K562 (cell line): ENCODE data around the gene GULP1. TPM values are rescaled to one million over a fixed set of nuclear protein-coding genes. Genes with fewer than 3 reads are reported as not detected.

Source experiments
- ATAC-seq: fragments of 200-7000 bp; cut with Tn5 transposase; 3 replicates; pipeline ENCODE4 v1.9.1; 2020; ENCODE audit warnings: moderate library complexity
- BruUV-seq: library from RNA; stranded (reverse); fragments of 400-500 nt; replicated peaks from 2 replicates; lab custom pipeline; 2021; lab: Mats Ljungman, UMichigan
- CTCF ChIA-PET: fragments of 300-600 bp; formaldehyde crosslinking; extraction: SDS; loops from one replicate; lab custom pipeline; 2021; ENCODE audit warnings: low intra/inter-chr PET ratio; lab: Yijun Ruan, JAX
- POLR2A ChIA-PET: fragments of 300-600, 350-650 bp; sonication (Branson Sonifier 250); formaldehyde crosslinking; extraction: SDS; loops from one replicate; lab custom pipeline; 2021; ENCODE audit warnings: antibody characterized with exemption, inconsistent platforms; lab: Yijun Ruan, JAX
- DNase-seq, 4 experiments: peaks; one replicate each; pipeline versions ENCODE4 v3.0.0 to v3.0.0-alpha.2; 2011 to 2018; ENCODE audit warnings: low spot score in 3 of 4, mixed read lengths in 3 of 4; ENCODE audit errors: extremely low read depth in 1 of 4
- FAIRE-seq: peaks from 2 replicates; lab custom pipeline; 2011; peaks lifted over from hg19 to GRCh38; lab: Jason Lieb, UNC
- H2AFZ ChIP-seq: 2 replicates; pipeline ENCODE4 v1.6.0; 2011; ENCODE audit warnings: low read depth, low read length, control low read depth, inconsistent platforms
- H3K27ac ChIP-seq: fragments of 200-600 bp; 3 replicates; pipeline ENCODE4 v1.8.0; 2011; ENCODE audit warnings: low read depth, mild to moderate bottlenecking, control low read depth, inconsistent platforms, low read length, moderate library complexity, mixed read lengths; ENCODE audit errors: extremely low read depth
- H3K27me3 ChIP-seq, 2 experiments: fragments of 300-600 bp in 1 of 2; 2 replicates in 1 of 2; 3 replicates in 1 of 2; pipeline versions ENCODE4 v1.6.0 to v1.8.0; 2011; ENCODE audit warnings: inconsistent platforms in 2 of 2, low read length in 2 of 2, mild to moderate bottlenecking in 1 of 2, mixed read lengths in 1 of 2, moderate library complexity in 1 of 2; ENCODE audit not compliant: control insufficient read depth in 2 of 2, insufficient read depth in 2 of 2
- H3K36me3 ChIP-seq: fragments of 300-600 bp; 3 replicates; pipeline ENCODE4 v1.8.0; 2011; ENCODE audit warnings: mild to moderate bottlenecking, low read length, inconsistent platforms; ENCODE audit not compliant: control insufficient read depth, insufficient read depth
- H3K4me1 ChIP-seq, 2 experiments: fragments of 200-600 bp in 1 of 2; replicated peaks in 1 of 2; 2 replicates in 1 of 2; 3 replicates in 1 of 2; pipeline versions ENCODE4 v1.5.1 to v1.8.0; 2011; ENCODE audit warnings: inconsistent platforms in 2 of 2, low read length in 2 of 2, mild to moderate bottlenecking in 1 of 2, mixed read lengths in 1 of 2, moderate library complexity in 1 of 2; ENCODE audit not compliant: control insufficient read depth in 2 of 2, insufficient read depth in 2 of 2
- H3K4me2 ChIP-seq: 2 replicates; pipeline ENCODE4 v1.6.1; 2011; ENCODE audit warnings: low read length, control low read depth, inconsistent platforms, mixed read lengths; ENCODE audit not compliant: insufficient read depth
- H3K4me3 ChIP-seq: fragments of 200-600 bp; sonication (generic), shearing (Covaris generic); 2 replicates; pipeline ENCODE4 v1.5.1; 2016; ENCODE audit warnings: control low read depth, inconsistent platforms
- H3K79me2 ChIP-seq: fragments of 200-600 bp; 3 replicates; pipeline ENCODE4 v1.8.0; 2011; ENCODE audit warnings: low read length, inconsistent platforms; ENCODE audit not compliant: control insufficient read depth, insufficient read depth
- H3K9ac ChIP-seq, 2 experiments: 2 replicates each; pipeline versions ENCODE4 v1.6.0 to v1.6.1; 2011; ENCODE audit warnings: low read depth in 2 of 2, low read length in 2 of 2, control low read depth in 1 of 2, inconsistent platforms in 1 of 2, mild to moderate bottlenecking in 1 of 2, mixed read lengths in 1 of 2; ENCODE audit not compliant: insufficient read depth in 1 of 2
- H3K9me1 ChIP-seq: one replicate; pipeline ENCODE4 v1.6.0; 2011; ENCODE audit warnings: inconsistent platforms, mild to moderate bottlenecking, low read length, moderate library complexity; ENCODE audit not compliant: control insufficient read depth, insufficient read depth
- H3K9me3 ChIP-seq: replicated peaks from 2 replicates; pipeline ENCODE4 v1.5.1; 2011; ENCODE audit warnings: low read depth, low read length, inconsistent platforms; ENCODE audit not compliant: control insufficient read depth, insufficient read depth
- H4K20me1 ChIP-seq: replicated peaks from 2 replicates; pipeline ENCODE4 v1.6.1; 2011; ENCODE audit warnings: low read length, inconsistent platforms, mixed read lengths; ENCODE audit not compliant: control insufficient read depth, insufficient read depth
- ATF6 ChIP-seq: sonication (generic); formaldehyde crosslinking; IDR thresholded peaks from 2 replicates; pipeline ENCODE4 v1.4.0; 2020; ENCODE audit warnings: mild to moderate bottlenecking, missing genetic modification reagents
- ELF1 ChIP-seq: fragments of 200-800 bp; sonication (Bioruptor generic); IDR thresholded peaks from 2 replicates; pipeline ENCODE4 v1.6.1; 2016; ENCODE audit warnings: missing genetic modification characterization, missing compliant biosample characterization
- HNRNPLL ChIP-seq: fragments of 200-400 bp; formaldehyde crosslinking; IDR thresholded peaks from 2 replicates; pipeline ENCODE4 v1.6.1; 2017; ENCODE audit warnings: low read length, low read depth, mild to moderate bottlenecking; ENCODE audit not compliant: poor library complexity, severe bottlenecking
- KLF16 ChIP-seq: IDR thresholded peaks from 2 replicates; pipeline ENCODE4 v1.6.1; 2016; ENCODE audit warnings: antibody characterized with exemption
- NEUROD1 ChIP-seq: fragments of 150-350 bp; IDR thresholded peaks from 2 replicates; pipeline ENCODE4 v1.6.1; 2014; ENCODE audit warnings: borderline replicate concordance, low read length, low read depth; ENCODE audit not compliant: partially characterized antibody
- POLR2AphosphoS5 ChIP-seq: IDR thresholded peaks from 2 replicates; pipeline ENCODE4 v1.6.1; 2011; ENCODE audit warnings: mild to moderate bottlenecking, low read depth, low read length, moderate library complexity; ENCODE audit not compliant: control insufficient read depth, insufficient read depth
- RFX1 ChIP-seq: fragments of 450-650 bp; IDR thresholded peaks from 2 replicates; pipeline ENCODE4 v1.6.1; 2016; ENCODE audit warnings: mild to moderate bottlenecking, moderate library complexity
- ZC3H4 ChIP-seq: sonication (generic); formaldehyde crosslinking; IDR thresholded peaks from 2 replicates; pipeline ENCODE4 v1.9.0; 2021; ENCODE audit warnings: missing genetic modification reagents, borderline replicate concordance
- ZFP36 ChIP-seq: fragments of 150-350 bp; IDR thresholded peaks from 2 replicates; pipeline ENCODE4 v1.6.1; 2018; ENCODE audit warnings: low read length, low read depth; ENCODE audit not compliant: partially characterized antibody
- ZNF507 ChIP-seq: conservative IDR thresholded peaks from 2 replicates; pipeline ENCODE4 v1.6.1; 2017; ENCODE audit warnings: missing genetic modification characterization, missing compliant biosample characterization
- ZNF780A ChIP-seq: fragments of 250-450 bp; sonication (Bioruptor Pico); IDR thresholded peaks from 2 replicates; pipeline ENCODE4 v1.5.0; 2021; ENCODE audit warnings: mild to moderate bottlenecking
- WGBS: fragments of 100-300 bp; shearing (Covaris generic); methylation state at CpG from one replicate; pipeline ENCODE4 v1.1.6; 2016; ENCODE audit warnings: low coverage, mixed read lengths; ENCODE audit not compliant: insufficient coverage; ENCODE audit errors: missing lambda C conversion rate; 5-methylcytosine and 5-hydroxymethylcytosine counted together
- in situ Hi-C: fragments of 300-500 bp; cut with MboI; formaldehyde crosslinking; loops from 4 replicates; pipeline ENCODE4 v1.15.0; 2018; ENCODE audit warnings: inconsistent platforms, mixed read lengths
- intact Hi-C: fragments of 100-400 bp; cut with micrococcal nuclease; formaldehyde crosslinking; loops from 2 replicates; pipeline ENCODE4 v1.14.2; 2022
- polyA plus RNA-seq, 8 experiments: library from polyadenylated mRNA; depleted of rRNA in 4 of 8; stranded (reverse) in 5 of 8; unstranded in 3 of 8; fragments of >200 nt; fragmentation: Nextera tagmentation in 2 of 8; fragmentation: Illumina TruSeq in 1 of 8; extraction: Ambion mirVana in 2 of 8; extraction: Trizol in 1 of 8; gene quantifications; 2 replicates each; pipeline versions ENCODE4 v1.2.1 to v1.2.3, GENCODE V29; 2011 to 2014; ENCODE audit warnings: inconsistent platforms in 1 of 8, missing spikeins in 1 of 8
- total RNA-seq, 7 experiments: library from RNA; depleted of rRNA in 6 of 7; stranded (reverse); fragments of >200 nt in 6 of 7; fragmentation: Illumina TruSeq in 2 of 7; extraction: Trizol in 2 of 7; gene quantifications; 2 replicates each; pipeline versions ENCODE4 v1.2.1 to v1.2.3, GENCODE V29; 2011 to 2021; ENCODE audit warnings: low replicate concordance in 1 of 7
- TF ChIP-seq, protein P1 (sequence below): sonication (generic); formaldehyde crosslinking; IDR thresholded peaks from 2 replicates; pipeline ENCODE4 v1.8.0; 2022; ENCODE audit warnings: mild to moderate bottlenecking, missing genetic modification reagents

GULP1 gene
- total and polyA plus RNA-seq, 9 of the 15 experiments (the other 6 are each of a cell fraction or from before 2014, with no cell fraction given) = 8.5 to 25.3 (median 19.5) TPM

- Histone ChIP-seq H3K9me1 (no peaks in the 10 kb centered on the region), H3K27ac (no peak overlapping the region), H3K36me3 (no peaks in the 10 kb centered on the region), H3K79me2 (no peaks in the 10 kb centered on the region), H3K4me1 (no peaks in the 10 kb centered on the region), H3K9ac (no peak overlapping the region), H4K20me1 (no peaks in the 10 kb centered on the region), H2AFZ (no peak overlapping the region), H3K9me3 (no peaks in the 10 kb centered on the region), H3K27me3 (no peaks in the 10 kb centered on the region), H3K4me2 (no peak overlapping the region), H3K4me3 (no peak overlapping the region)
- CTCF ChIA-PET = no interaction called here
- no peak for FAIRE-seq
- BruUV-seq = no TSS peak
- in situ Hi-C loops (no loop called here), intact Hi-C loops (no loop called here)
- TF ChIP-seq ZC3H4 (CRISPR knock-in tag) (no peak), ELF1 (tag) (no peak), ZFP36 (no peak), NEUROD1 (no peak), KLF16 (no peak), RFX1 (no peak), ZNF780A (CRISPR knock-in tag) (no peak), ZNF507 (tag) (no peak), HNRNPLL (no peak), POLR2AphosphoS5 (no peak), ATF6 (no peak)
- TF ChIP-seq, protein P1, sequence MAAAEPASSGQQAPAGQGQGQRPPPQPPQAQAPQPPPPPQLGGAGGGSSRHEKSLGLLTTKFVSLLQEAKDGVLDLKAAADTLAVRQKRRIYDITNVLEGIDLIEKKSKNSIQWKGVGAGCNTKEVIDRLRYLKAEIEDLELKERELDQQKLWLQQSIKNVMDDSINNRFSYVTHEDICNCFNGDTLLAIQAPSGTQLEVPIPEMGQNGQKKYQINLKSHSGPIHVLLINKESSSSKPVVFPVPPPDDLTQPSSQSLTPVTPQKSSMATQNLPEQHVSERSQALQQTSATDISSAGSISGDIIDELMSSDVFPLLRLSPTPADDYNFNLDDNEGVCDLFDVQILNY (CRISPR knock-in tag) = no peak
- ATAC-seq = no peak
- WGBS = 24% methylated on average over 2 of the region's 2 CpGs
- no peak for DNase-seq
- POLR2A ChIA-PET = no interaction called here
These were observed 318.4 kb downstream of the GULP1 start for GRCh38 chr2:188610050-188610444.
